Measurements from ENCODE around the gene DCBLD2. TPM values are rescaled to one million over a fixed set of nuclear protein-coding genes. Genes with fewer than 3 reads are reported as not detected.
"Not testable (repeated sequence)": the region's sequence is repeated elsewhere in the genome, so short reads cannot be mapped to it uniquely, and the experiment has no call there.

Gene DCBLD2
- total RNA-seq, 1 experiment from 2014 or later = 19.3 TPM

DNA sequence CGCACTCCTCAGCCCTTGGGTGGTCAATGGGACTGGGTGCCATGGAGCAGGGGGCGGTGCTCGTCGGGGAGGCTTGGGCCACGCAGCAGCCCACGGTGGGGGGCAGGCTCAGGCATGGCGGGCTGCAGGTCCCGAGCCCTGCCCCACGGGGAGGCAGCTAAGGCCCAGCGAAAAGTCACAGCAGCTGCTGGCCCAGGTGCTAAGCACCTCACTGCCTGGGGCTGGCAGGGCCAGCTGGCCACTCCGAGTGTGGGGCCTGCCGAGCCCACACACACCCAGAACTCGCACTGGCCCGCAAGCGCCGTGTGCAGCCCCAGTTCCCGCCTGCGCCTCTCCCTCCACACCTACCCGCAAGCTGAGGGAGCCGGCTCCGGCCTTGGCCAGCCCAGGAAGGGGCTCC is 43.5 kb downstream of the DCBLD2 start:
- H3K4me3 ChIP-seq, H3K27me3 ChIP-seq, DNase-seq: not testable (repeated sequence)
- Histone ChIP-seq H3K36me3 (peaks cover 31% of the 10 kb centered on the region), H3K9me3 (peaks cover 20% of the 10 kb centered on the region)

DNA sequence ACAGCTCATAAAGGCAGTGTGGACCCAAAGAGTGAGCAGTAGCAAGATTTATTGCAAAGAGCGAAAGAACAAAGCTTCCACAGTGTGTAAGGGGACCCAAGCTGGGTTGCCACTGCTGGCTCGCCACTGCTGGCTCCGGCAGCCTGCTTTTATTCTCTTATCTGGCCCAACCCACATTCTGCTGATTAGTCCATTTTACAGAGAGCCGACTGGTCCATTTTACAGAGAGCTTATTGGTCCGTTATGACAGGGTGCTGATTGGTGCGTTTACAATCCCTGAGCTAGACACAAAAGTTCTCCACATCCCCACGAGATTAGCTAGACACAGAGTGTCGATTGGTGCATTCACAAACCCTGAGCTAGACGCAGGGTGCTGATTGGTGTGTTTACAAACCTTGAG is 44.2 kb downstream of the DCBLD2 start:
- H3K27me3 ChIP-seq, H3K4me3 ChIP-seq, DNase-seq: not testable (repeated sequence)
- H3K36me3 ChIP-seq = peaks cover 31% of the 10 kb centered on the region
- peaks cover 20% of the 10 kb centered on the region for H3K9me3 ChIP-seq

DNA sequence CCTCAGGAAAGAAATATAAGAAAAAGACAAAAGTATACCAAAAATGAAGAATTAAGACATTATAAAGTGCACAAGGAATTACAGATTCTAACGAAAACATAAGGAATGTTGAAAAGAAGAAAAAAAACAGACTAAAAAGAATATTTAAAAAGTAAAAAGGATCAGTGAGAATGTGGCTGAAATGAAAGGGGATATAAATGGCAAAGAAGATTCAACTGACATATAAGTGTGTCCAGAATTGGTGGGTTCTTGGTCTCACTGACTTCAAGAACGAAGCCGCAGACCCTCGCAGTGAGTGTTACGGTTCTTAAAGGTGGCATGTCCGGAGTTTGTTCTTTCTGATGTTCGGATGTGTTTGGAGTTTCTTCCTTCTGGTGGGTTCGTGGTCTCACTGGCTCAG is 44.8 kb downstream of the DCBLD2 start:
- H3K4me3 ChIP-seq = no peak overlapping the region
- peaks cover 16% of the 10 kb centered on the region for H3K9me3 ChIP-seq
- H3K27me3 ChIP-seq = no peaks in the 10 kb centered on the region
- H3K36me3 ChIP-seq = peaks cover 31% of the 10 kb centered on the region
- DNase-seq = no peak

DNA sequence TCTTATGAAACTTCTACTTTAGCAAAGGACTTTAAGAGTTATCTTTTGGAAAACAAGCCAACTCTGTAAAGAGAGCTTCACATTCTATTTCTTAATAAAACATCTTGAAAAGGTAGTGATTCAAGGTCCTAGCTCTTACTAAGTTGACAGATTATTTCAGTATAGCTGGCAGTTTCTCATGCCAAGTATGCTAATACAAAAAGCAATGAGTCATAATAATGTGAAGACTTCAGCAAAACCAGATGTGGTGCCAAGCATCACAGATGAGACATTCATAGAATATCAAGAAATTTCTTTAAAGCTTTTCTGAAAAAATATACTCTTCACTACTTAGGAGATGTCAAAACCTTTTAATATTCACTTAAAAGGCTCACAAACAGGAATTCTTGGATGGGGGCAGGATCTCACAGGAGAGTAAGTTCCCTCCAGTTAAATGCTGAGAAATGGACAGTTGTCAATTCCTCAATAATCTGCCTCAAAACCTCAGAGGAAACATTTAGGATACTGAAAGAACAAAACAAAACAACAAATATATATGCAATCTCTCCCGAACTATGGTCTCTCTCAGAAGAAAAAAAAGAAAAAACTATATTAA is 45.6 kb downstream of the DCBLD2 start:
- DNase-seq = peak; percentile 63
- Histone ChIP-seq H3K9me3 (peaks cover 13% of the 10 kb centered on the region), H3K36me3 (peaks cover 31% of the 10 kb centered on the region), H3K27me3 (no peaks in the 10 kb centered on the region), H3K4me3 (no peak overlapping the region)

DNA sequence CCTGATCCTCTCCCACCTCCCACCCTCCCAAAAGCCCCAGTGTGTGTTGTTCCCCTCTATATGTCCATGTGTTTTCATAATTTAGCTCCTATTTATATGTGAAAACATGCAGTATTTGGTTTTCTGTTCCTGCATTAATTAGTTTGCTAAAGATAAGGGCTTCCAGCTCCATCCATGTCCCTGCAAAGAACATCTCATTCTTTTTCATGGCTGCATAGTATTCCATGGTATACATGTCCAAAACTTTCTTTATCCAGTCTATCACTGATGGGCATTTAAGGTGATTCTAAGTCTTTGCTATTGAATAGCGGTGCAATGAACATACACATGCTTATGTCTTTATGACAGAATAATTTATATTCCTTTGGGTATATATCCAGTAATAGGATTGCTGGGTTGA is 53.4 kb downstream of the DCBLD2 start:
- H3K9me3 ChIP-seq = no peaks in the 10 kb centered on the region
- no peak for DNase-seq
- no peaks in the 10 kb centered on the region for H3K27me3 ChIP-seq
- peaks cover 27% of the 10 kb centered on the region for H3K36me3 ChIP-seq
- H3K4me3 ChIP-seq = no peak overlapping the region

DNA sequence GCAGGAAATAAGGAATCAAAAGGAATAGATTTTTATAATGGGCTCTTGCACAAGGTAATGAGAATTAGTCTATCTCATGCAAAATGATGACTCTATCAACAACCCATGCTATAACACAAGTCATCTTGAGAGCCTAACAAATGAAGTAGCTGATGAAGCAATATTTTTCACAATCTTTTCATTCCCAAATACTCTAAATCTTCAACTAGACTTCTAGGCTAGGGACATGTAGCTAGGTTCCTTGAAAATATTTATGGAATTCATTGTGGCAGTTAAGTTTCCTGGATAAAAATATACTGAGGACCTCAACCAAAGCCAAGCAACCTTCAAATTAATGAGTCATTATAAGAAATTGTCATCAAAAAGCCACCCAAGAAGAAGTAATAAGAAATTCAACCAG is 55.4 kb downstream of the DCBLD2 start:
- Histone ChIP-seq H3K36me3 (peaks cover 28% of the 10 kb centered on the region), H3K9me3 (no peaks in the 10 kb centered on the region), H3K4me3 (no peak overlapping the region), H3K27me3 (no peaks in the 10 kb centered on the region)
- no peak for DNase-seq

DNA sequence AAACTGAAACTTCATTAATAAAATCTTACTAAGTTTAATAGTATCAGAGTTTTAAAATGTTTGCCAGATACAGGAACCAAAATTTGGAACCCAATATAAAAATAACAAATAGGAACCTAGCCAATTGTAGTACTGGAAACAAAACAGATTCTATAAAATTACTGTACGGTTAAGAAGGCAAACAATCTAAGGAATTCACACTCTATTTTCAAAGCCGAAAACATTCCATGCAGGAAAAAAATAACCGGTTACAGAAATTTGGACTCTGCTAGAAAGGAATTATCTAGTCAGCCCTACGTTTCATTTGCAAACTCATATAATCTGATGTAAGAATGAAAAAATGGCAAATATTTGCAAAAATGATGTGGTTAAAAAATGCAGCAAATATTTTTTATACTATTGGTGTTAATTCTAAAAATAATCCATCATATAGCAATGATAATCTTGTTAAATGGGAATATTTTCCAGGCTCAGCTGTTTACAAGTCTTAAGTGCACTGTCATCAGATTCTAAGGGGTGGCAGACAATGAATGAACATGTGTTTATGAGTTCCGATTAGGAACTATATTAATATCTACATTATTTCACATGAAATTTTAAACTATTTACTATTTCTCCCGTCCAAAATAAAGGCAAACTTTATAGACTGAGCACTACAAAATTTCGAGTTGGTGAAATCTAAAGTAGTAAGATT is 58.1 kb downstream of the DCBLD2 start:
- H3K4me3 ChIP-seq = no peak overlapping the region
- no peaks in the 10 kb centered on the region for H3K9me3 ChIP-seq
- no peak for DNase-seq
- H3K27me3 ChIP-seq = no peaks in the 10 kb centered on the region
- peaks cover 18% of the 10 kb centered on the region for H3K36me3 ChIP-seq

DNA sequence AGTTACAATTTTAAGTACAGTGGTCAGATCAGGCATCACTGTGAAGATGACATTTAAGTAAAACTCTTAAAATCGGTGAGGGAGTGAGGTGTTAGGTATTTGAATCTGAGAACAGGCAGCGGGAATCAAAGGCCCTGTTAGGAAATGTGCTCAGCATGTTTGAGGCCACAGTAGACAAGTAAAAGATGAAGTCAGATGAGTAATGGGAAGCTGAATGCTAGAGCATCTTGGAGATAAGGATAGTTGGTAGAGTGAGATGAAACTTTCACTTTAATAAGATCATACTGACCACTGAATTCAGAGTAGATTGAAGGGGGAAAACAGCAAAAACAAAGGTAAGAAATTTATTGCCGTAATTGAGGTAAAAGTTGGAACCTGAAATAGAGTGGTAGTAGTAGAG is 61.6 kb downstream of the DCBLD2 start:
- Histone ChIP-seq H3K9me3 (no peaks in the 10 kb centered on the region), H3K36me3 (peaks cover 7% of the 10 kb centered on the region), H3K4me3 (no peak overlapping the region), H3K27me3 (no peaks in the 10 kb centered on the region)
- DNase-seq = no peak

DNA sequence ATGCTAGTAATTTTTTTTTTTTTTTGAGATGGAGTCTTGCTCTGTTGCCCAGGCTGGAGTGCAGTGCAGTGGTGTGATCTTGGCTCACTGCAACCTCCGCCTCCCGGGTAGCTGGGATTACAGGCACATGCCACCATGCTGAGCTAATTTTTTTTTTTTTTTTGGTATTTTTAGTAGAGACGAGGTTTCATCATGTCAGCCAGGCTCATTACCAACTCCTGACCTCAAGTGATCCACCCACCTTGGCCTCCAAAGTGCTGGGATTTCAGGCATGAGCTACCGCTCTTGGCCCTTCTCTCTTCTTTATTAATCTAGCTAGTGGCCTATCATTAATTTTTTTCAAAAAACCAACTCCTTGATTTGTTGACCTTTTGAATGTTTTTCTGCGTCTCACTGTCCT is 70.4 kb downstream of the DCBLD2 start:
- peaks cover 16% of the 10 kb centered on the region for H3K9me3 ChIP-seq
- not testable (repeated sequence) for DNase-seq, H3K4me3 ChIP-seq, H3K27me3 ChIP-seq
- peaks cover 29% of the 10 kb centered on the region for H3K36me3 ChIP-seq

DNA sequence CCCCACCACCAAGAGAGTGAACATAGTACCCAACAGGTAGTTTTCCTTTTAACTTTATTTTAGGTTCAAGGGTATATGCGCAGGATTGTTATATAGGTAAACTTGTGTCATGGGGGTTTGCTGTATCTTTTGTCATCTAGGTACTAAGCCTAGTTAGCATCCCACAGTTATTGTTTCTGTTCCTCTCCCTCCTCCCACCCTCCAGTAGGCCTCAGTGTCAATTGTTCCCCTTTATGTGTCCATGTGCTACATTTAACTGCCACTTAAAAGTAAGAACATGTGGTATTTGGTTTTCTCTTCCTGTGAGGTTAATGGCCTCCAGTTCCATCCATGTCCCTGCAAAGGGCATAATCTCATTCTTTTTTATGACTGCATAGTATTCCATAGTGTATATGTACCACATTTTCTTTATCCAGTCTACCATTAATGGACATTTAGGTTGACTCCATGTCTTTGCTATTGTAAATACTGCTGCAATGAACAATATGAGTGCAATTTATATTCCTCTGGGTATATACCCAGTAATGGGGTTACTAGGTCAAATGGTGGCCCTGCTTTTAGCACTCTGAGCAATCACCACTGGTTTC is 72.2 kb downstream of the DCBLD2 start:
- H3K36me3 ChIP-seq = peaks cover 29% of the 10 kb centered on the region
- DNase-seq = no peak
- no peak overlapping the region for H3K4me3 ChIP-seq
- peaks cover 16% of the 10 kb centered on the region for H3K9me3 ChIP-seq
- H3K27me3 ChIP-seq = no peaks in the 10 kb centered on the region

DNA sequence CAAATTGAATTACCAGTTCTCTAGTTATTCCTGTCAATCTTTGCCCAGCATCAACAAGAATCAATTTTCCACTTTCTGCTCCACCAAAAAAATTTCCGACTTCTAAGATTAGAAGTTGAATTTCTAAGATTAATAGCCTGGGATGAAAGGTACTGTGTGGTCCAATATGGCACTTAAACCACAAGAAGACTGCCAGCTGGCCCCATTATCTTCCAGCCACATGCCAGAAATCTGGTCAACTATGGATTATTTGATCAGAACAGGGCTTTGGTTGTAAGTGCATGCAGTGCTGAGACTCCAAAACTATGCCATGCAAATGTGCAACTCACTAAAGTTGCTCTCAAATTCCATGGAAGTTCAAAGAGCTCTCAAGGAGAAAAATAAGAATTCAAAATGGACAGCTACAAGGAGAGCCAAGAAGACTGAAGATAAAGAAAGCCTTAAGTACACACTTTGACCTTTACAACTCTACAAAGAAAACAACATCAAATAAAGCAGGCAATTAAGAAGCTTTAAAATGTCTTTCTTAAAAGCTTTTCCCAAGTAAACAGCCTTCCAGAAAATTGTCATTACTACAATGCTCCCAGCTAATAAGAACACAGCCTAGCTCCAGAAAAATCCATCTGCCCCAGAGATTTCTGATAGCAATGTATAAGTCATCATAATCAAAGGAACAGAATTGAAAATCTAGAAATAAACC is 74.1 kb downstream of the DCBLD2 start:
- no peak for DNase-seq
- Histone ChIP-seq H3K27me3 (no peaks in the 10 kb centered on the region), H3K36me3 (peaks cover 20% of the 10 kb centered on the region), H3K9me3 (peaks cover 11% of the 10 kb centered on the region), H3K4me3 (no peak overlapping the region)

DNA sequence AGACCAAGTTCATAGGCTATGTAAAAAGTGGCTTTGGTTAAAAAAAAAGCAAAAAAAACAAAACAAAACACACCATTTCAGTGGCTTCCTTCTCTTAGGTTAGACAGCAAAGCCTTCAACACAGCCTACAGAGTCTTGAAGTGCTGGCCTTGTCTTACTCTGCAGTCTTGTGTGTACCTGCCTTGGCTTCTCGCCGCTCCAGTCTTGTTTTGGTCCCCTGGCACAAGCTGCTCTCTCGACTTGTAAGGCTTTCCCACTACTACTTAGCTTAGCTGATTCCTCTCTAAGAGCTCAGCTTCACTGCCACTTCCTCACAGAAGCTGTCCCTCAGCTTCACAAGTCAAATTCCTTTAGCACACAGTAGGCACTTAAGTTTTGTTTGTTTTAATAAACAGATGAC is 75.4 kb downstream of the DCBLD2 start:
- DNase-seq = no peak
- peaks cover 13% of the 10 kb centered on the region for H3K36me3 ChIP-seq
- H3K4me3 ChIP-seq = no peak overlapping the region
- H3K27me3 ChIP-seq = no peaks in the 10 kb centered on the region
- no peaks in the 10 kb centered on the region for H3K9me3 ChIP-seq

DNA sequence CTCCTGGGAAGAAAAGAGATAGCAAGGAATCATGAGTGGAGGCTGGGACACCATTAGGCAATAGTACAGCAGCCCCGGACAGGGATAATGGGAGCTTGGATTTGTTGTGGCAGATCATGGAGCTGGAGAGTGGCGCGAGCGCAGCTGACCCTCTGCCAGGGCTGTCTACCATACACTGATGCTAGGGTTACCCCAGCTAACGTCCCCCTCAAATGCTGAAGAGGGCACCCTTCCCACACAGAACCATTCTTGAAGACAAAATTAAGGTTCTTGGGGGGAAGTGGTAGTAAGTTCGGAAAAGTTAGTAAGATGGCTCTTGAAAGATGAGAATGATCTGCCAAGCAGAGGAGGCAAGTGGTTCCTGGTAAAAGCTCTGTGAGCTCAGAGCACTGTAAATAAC is 77.2 kb downstream of the DCBLD2 start:
- H3K36me3 ChIP-seq = peaks cover 9% of the 10 kb centered on the region
- H3K9me3 ChIP-seq = no peaks in the 10 kb centered on the region
- no peak overlapping the region for H3K4me3 ChIP-seq
- DNase-seq = no peak
- H3K27me3 ChIP-seq = no peaks in the 10 kb centered on the region

DNA sequence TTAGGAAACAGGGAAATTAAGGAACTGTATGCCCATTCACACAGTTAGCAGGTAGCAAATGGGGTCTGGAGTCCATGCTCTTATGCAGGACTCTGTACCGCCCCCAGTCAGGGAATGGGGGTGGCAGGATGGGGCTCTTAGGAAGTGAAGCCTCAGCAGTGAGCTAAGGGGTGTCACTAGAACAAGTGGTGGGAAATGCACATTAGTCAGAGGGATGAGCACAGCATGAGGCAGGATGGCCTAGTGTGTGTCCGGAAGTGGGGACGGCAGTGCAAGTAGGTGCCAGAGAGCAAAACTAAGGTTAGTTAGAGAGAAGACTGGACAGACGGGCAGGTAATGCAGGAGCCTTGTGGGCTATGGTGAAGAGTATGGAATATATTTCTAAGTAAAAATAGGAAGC is 77.7 kb downstream of the DCBLD2 start:
- H3K9me3 ChIP-seq = no peaks in the 10 kb centered on the region
- H3K27me3 ChIP-seq = no peaks in the 10 kb centered on the region
- peaks cover 14% of the 10 kb centered on the region for H3K36me3 ChIP-seq
- DNase-seq = no peak
- H3K4me3 ChIP-seq = no peak overlapping the region

DNA sequence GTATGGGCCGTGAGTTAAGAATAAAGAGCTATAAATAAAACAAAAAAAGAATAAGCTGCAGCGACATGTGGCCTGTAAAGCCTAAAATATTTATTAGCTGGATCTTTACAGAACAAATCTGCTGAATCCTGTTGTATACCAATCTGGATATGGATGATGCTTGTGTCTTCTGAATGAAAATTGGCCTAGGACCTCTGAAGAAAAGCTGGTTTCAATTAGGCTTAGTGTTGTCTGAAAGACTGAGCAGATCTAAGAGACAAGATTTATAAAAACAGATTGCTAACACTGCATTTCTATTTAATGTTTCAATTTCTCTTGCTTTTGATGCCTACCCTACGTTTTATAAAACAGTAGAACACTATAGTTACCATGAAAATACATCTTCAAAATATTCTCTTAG is 80.4 kb downstream of the DCBLD2 start:
- H3K36me3 ChIP-seq = peaks cover 28% of the 10 kb centered on the region
- no peak for DNase-seq

DNA sequence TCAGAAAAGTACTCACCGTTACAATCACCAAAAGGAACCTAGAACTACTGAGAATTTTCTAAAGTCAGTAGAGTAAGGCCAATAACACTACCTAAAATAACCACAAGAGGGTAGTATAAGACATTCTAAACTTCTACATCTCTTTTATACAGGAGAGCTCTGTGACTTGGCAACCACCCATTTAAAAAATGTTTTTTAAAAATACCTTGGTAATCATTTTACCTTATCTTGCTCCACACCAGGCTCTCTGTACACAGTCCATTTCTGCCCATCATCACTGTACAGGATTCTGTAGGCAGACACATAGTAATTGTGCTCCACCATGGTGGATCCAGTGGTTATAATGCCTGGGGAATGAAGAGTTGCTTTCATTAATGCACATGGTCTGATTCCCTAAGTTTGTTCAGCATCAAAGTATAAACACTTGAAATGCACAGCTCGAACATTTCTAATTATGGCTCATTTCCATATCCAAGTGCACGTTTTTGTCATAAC is 83.9 kb downstream of the DCBLD2 start:
- H3K27me3 ChIP-seq = no peaks in the 10 kb centered on the region
- H3K4me3 ChIP-seq = no peak overlapping the region
- peaks cover 26% of the 10 kb centered on the region for H3K36me3 ChIP-seq
- no peaks in the 10 kb centered on the region for H3K9me3 ChIP-seq
- no peak for DNase-seq

More for the DNA sequence above, 80.4 kb downstream of the DCBLD2 start:
- H3K27me3 ChIP-seq = no peaks in the 10 kb centered on the region
- H3K9me3 ChIP-seq = no peaks in the 10 kb centered on the region
- H3K4me3 ChIP-seq = no peak overlapping the region

DNA sequence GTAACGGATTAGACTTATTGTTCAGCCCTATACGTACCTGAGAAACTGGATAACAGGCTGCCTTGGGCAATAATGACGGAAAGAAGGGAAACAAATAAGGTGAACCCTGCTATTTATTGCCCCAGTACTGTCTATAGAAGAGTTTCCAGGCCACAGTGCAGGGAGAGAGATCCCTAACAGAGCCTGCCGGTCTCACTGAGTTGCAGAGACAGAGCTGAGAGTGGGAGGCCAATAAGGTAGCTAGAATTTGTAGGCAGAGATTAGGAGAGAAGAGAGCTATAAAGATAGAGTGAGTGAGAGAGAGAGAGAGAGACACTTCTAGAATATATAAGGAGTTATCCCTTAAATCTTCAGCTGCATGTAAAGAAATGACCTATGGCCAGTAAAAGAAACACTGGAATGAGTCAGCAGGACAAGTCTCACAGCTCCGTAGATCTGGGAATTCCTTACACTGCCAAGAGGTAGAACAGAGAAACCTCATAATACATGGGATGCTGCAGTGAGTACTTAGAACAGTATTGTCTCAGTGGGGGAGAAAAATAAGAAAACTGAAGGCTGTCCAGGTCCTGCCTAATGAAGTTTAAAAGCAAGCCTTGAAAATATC is 86.6 kb downstream of the DCBLD2 start:
- no peak overlapping the region for H3K4me3 ChIP-seq
- no peak for DNase-seq
- H3K27me3 ChIP-seq = no peaks in the 10 kb centered on the region
- peaks cover 40% of the 10 kb centered on the region for H3K36me3 ChIP-seq
- H3K9me3 ChIP-seq = no peaks in the 10 kb centered on the region

All from MG63 (cell line).